Epithelial cell of proximal tubule (primary cell): Measurements from ENCODE around the gene CNOT6. TPM values are rescaled to one million over a fixed set of nuclear protein-coding genes. Genes with fewer than 3 reads are reported as not detected.

Experiments
- DNase-seq: peaks from one replicate; pipeline ENCODE4 v3.0.0-alpha.2; 2011; ENCODE audit warnings: low read depth
- H3K4me3 ChIP-seq: 2 replicates; pipeline ENCODE4 v1.5.1; 2011; ENCODE audit warnings: low read depth, mild to moderate bottlenecking, low read length
- total RNA-seq: library from RNA; depleted of rRNA; stranded (reverse); fragments of >200 nt; gene quantifications from 2 replicates; pipeline ENCODE4 v1.2.3, GENCODE V29; 2015
- TF ChIP-seq, protein P1 (sequence below): conservative IDR thresholded peaks from 2 replicates; pipeline ENCODE4 v1.5.1; 2012; ENCODE audit warnings: low read depth, mild to moderate bottlenecking, low read length

Gene CNOT6
- total RNA-seq, 1 donor from 2014 or later, result 10.0 TPM

DNA sequence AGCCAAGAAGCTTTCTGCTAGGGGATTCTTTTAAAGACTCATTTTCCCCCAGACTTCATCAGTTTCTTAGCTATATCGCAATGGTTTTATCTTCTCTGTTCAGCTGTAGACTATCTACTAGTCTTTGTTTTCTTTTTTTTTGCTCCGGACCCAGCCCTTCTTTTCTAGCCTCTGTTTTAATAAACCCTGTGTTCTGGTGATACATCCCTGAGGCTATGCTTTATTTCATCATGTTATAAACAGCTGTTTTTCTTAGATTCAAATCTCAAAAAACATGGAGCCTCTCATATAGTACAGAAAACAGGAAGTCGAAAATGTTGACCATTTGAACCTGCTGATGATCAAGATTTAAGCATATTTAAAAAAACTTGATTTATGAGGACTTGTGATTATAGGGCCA is 59.4 kb downstream of the CNOT6 start:
- TF ChIP-seq, protein P1, sequence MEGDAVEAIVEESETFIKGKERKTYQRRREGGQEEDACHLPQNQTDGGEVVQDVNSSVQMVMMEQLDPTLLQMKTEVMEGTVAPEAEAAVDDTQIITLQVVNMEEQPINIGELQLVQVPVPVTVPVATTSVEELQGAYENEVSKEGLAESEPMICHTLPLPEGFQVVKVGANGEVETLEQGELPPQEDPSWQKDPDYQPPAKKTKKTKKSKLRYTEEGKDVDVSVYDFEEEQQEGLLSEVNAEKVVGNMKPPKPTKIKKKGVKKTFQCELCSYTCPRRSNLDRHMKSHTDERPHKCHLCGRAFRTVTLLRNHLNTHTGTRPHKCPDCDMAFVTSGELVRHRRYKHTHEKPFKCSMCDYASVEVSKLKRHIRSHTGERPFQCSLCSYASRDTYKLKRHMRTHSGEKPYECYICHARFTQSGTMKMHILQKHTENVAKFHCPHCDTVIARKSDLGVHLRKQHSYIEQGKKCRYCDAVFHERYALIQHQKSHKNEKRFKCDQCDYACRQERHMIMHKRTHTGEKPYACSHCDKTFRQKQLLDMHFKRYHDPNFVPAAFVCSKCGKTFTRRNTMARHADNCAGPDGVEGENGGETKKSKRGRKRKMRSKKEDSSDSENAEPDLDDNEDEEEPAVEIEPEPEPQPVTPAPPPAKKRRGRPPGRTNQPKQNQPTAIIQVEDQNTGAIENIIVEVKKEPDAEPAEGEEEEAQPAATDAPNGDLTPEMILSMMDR, result no peak
- no peak overlapping the region for H3K4me3 ChIP-seq
- no peak for DNase-seq

DNA sequence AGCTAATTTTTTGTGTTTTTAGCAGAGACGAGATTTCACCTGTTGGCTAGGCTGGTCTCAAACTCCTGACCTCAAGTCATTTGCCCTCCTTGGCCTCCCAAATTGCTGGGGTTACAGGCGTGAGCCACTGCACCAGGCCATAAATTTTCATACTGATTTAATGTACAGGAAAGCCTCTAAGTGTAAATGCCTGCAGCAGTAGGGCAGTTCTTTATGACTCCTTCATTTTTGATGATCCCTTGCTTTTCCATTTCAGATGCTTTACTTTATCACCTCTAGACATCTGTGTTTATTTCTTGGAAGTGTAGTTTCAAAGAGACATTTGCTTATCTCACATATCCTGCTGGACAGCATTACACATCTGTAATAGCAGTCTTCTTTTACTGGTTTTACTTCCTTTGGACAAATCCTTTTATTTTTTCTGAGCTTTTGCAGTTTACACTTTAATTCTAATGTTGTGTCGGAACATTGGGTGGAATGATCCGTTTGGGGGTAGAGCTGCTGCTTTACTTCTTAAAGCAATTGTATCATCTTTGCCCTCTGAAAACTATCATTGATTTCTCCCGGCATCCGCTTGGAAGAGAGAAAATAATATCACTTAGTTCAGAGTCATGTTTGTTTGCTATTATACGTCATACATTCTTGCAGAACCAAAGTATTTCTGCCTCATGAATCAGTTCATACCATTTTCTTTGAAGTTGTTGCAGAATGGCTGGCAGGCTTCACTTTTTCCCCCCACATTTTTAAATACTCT is 61.2 kb downstream of the CNOT6 start:
- DNase-seq, result no peak

GRCh38 chr5:180557217-180557809 is 63.1 kb downstream of the CNOT6 start:
- TF ChIP-seq, protein P1, result no peak
- no peak for DNase-seq
- H3K4me3 ChIP-seq, result no peak overlapping the region

More for the DNA sequence above, 61.2 kb downstream of the CNOT6 start:
- TF ChIP-seq, protein P1, result no peak
- no peak overlapping the region for H3K4me3 ChIP-seq

- TF ChIP-seq, protein P1, result no peak
- DNase-seq, result no peak
- no peak overlapping the region for H3K4me3 ChIP-seq
Observed at GRCh38 chr5:180558232-180558631, 64.1 kb downstream of the CNOT6 start.

DNA sequence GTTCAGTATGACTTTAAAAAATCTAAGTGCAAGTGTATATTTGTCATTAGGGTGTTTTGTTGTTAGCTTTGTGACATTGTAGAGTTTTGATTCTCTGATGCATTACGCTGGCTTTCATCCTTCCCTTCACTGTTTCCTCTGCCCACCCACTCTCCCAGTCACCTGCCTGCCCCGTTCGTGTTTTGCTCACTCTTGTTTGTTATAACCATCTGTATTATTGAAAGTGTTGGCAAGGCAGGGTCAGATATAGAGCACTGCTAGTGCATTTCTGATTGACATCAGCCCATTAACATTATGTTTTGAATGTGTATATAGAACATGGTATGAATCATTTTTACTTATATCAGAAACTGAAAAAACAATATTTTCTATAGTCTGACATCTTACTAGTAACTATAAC is 69.8 kb downstream of the CNOT6 start:
- no peak overlapping the region for H3K4me3 ChIP-seq
- TF ChIP-seq, protein P1, result no peak
- DNase-seq, result no peak

DNA sequence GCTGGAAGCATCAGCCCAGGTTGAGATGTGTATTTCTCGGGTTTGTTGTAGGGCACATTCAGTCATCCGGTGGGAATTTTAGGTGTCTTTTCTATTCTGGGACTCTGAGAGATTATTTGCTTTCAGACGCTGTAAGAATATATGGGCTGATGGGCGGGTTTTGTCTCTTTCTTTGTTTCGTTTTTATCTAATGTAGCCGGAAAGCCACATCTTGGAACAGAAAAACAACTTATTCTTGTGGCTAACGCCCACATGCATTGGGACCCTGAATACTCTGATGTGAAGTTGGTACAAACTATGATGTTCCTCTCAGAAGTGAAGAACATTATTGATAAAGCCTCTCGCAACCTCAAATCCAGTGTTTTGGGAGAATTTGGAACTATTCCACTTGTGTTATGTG is 74.7 kb downstream of the CNOT6 start:
- DNase-seq, result no peak
- TF ChIP-seq, protein P1, result no peak
- no peak overlapping the region for H3K4me3 ChIP-seq

DNA sequence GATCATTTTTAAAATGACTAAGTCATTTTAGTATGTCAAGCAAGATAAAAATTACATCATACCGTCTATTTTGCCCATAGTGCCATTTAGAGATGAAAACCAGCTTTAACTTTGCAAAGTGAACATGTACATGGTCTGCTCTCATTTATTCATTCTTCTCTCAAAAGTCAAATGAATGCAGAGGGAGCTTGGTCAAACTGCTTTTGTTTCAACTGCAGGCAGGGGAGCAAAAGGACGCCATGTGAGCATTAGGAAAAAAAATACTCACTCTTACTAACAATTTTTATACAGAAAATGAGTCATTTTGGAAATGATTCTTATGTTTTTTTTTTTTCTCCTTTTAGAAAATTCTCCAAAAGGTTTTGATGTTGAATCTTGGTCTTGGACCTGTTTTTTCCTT is 81.4 kb downstream of the CNOT6 start:
- DNase-seq, result no peak
- TF ChIP-seq, protein P1, result no peak
- H3K4me3 ChIP-seq, result no peak overlapping the region
